ENCODE measurements around the gene CMTM1. TPM values are rescaled to one million over a fixed set of nuclear protein-coding genes. Genes with fewer than 3 reads are reported as not detected.
"Not testable (repeated sequence)": the region's sequence is repeated elsewhere in the genome, so short reads cannot be mapped to it uniquely, and the experiment has no call there.

The CMTM1 gene
- total RNA-seq, 2 experiments from 2014 or later, result 6.4 to 11.8 TPM

GRCh38 chr16:66562986-66563385, 3.3 kb upstream of the CMTM1 start:
- ChIA-PET CTCF (interaction anchor here (1.0 to 3.6 kb wide), 17 partner anchors 11 to 310 kb away, joined by 3 to 41 read pairs (median 6); partner anchors contain the start of genes CKLF, CMTM3 and TK2), POLR2A (interaction anchor here (1.4 to 2.6 kb wide), 4 partner anchors 9 to 41 kb away, joined by 3 to 15 read pairs (median 6); partner anchors contain the start of gene CKLF)
- Mint-ChIP-seq H3K27me3 (no peaks in the 10 kb centered on the region), H3K4me1 (peaks cover 68% of the 10 kb centered on the region), H3K9me3 (ENCODE audit: low read depth) (no peaks in the 10 kb centered on the region), H3K36me3 (ENCODE audit: low read depth) (peaks cover 55% of the 10 kb centered on the region), H3K27ac (peak overlapping the region; percentile 75), H3K4me3 (no peak overlapping the region)
- ATAC-seq (no peak), DNase-seq (no peak)
- intact Hi-C loops (cut with DNase I, micrococcal nuclease), result loop anchor here (1.0 to 2.0 kb wide), 3 partner anchors 28 to 46 kb away; partner anchors contain the start of gene CMTM3 (in 1 of the 2)

GRCh38 chr16:66563574-66564334, 2.5 kb upstream of the CMTM1 start:
- peak; percentile 41 for DNase-seq
- Mint-ChIP-seq H3K36me3 (ENCODE audit: low read depth) (peaks cover 51% of the 10 kb centered on the region), H3K9me3 (ENCODE audit: low read depth) (no peaks in the 10 kb centered on the region), H3K27ac (peak overlapping the region; percentile 75), H3K4me3 (no peak overlapping the region), H3K27me3 (no peaks in the 10 kb centered on the region), H3K4me1 (peaks cover 64% of the 10 kb centered on the region)
- peak; percentile 92 for ATAC-seq
- ChIA-PET CTCF (interaction anchor here (0.6 to 3.6 kb wide), 25 partner anchors 10 to 309 kb away, joined by 3 to 41 read pairs (median 5); partner anchors contain the start of genes CKLF, CMTM2, CMTM3 and NAE1), POLR2A (interaction anchor here (1.0 to 2.6 kb wide), 7 partner anchors 10 to 41 kb away, joined by 3 to 15 read pairs (median 4); partner anchors contain the start of gene CKLF)
- intact Hi-C loops (cut with DNase I, micrococcal nuclease), result loop anchor here (1.0 to 2.0 kb wide), 6 partner anchors 11 to 46 kb away; partner anchors contain the start of genes CMTM3 (in 2 of the 2) and CKLF (in 1 of the 2)

- peaks cover 36% of the 10 kb centered on the region for H3K4me1 Mint-ChIP-seq
- H3K9me3 Mint-ChIP-seq (ENCODE audit: low read depth); DNase-seq; ATAC-seq; CTCF ChIA-PET; POLR2A ChIA-PET; H3K4me3 Mint-ChIP-seq; intact Hi-C loops (cut with DNase I, micrococcal nuclease); H3K27me3 Mint-ChIP-seq; H3K27ac Mint-ChIP-seq: not testable (repeated sequence)
- H3K36me3 Mint-ChIP-seq (ENCODE audit: low read depth), result peaks cover 35% of the 10 kb centered on the region
Observed at GRCh38 chr16:66567270-66567669, 1.0 kb downstream of the CMTM1 start.

GRCh38 chr16:66568355-66568754, 2.1 kb downstream of the CMTM1 start:
- ATAC-seq (no peak), DNase-seq (no peak)
- Mint-ChIP-seq H3K27ac (no peak overlapping the region), H3K4me1 (peaks cover 27% of the 10 kb centered on the region), H3K36me3 (ENCODE audit: low read depth) (peaks cover 30% of the 10 kb centered on the region), H3K4me3 (no peak overlapping the region), H3K27me3 (no peaks in the 10 kb centered on the region), H3K9me3 (ENCODE audit: low read depth) (no peaks in the 10 kb centered on the region)
- POLR2A ChIA-PET, result no interaction called here
- CTCF ChIA-PET, result interaction anchor here (1.4 kb wide), 1 partner anchor 15 kb away, joined by 4 read pairs; no protein-coding TSS in a partner anchor
- intact Hi-C loops (cut with DNase I, micrococcal nuclease), result no loop called here

- POLR2A ChIA-PET, result no interaction called here
- Mint-ChIP-seq H3K9me3 (ENCODE audit: low read depth) (no peaks in the 10 kb centered on the region), H3K36me3 (ENCODE audit: low read depth) (peaks cover 27% of the 10 kb centered on the region), H3K27ac (no peak overlapping the region), H3K4me1 (peaks cover 19% of the 10 kb centered on the region), H3K27me3 (no peaks in the 10 kb centered on the region), H3K4me3 (no peak overlapping the region)
- ATAC-seq (no peak), DNase-seq (no peak)
- CTCF ChIA-PET, result interaction anchor here (1.4 to 2.0 kb wide), 2 partner anchors 16 to 39 kb away, joined by 4 to 6 read pairs; no protein-coding TSS in a partner anchor
- intact Hi-C loops (cut with DNase I, micrococcal nuclease), result no loop called here
Observed at GRCh38 chr16:66569131-66569530, 2.9 kb downstream of the CMTM1 start.

- no peaks in the 10 kb centered on the region for H3K9me3 Mint-ChIP-seq (ENCODE audit: low read depth)
- H3K4me1 Mint-ChIP-seq, result peaks cover 13% of the 10 kb centered on the region
- no peak overlapping the region for H3K27ac Mint-ChIP-seq
- H3K36me3 Mint-ChIP-seq (ENCODE audit: low read depth), result peaks cover 25% of the 10 kb centered on the region
- no peaks in the 10 kb centered on the region for H3K27me3 Mint-ChIP-seq
- no peak for ATAC-seq
- intact Hi-C loops (cut with DNase I, micrococcal nuclease), result no loop called here
- no peak overlapping the region for H3K4me3 Mint-ChIP-seq
- ChIA-PET CTCF (interaction anchor here (0.8 to 2.0 kb wide), 5 partner anchors 9 to 38 kb away, joined by 3 to 6 read pairs (median 4); partner anchors contain the start of gene CMTM2), POLR2A (no interaction called here)
- no peak for DNase-seq
Observed at GRCh38 chr16:66569827-66570405, 3.7 kb downstream of the CMTM1 start.

GRCh38 chr16:66572356-66572755, 6.1 kb downstream of the CMTM1 start:
- intact Hi-C loops (cut with DNase I, micrococcal nuclease), result no loop called here
- no peaks in the 10 kb centered on the region for H3K9me3 Mint-ChIP-seq (ENCODE audit: low read depth)
- ChIA-PET POLR2A (no interaction called here), CTCF (interaction anchor here (1.1 to 3.8 kb wide), 2 partner anchors 9 to 166 kb away, joined by 3 to 14 read pairs; no protein-coding TSS in a partner anchor)
- H3K27ac Mint-ChIP-seq, result peak overlapping the region; percentile 45
- no peak for DNase-seq
- ATAC-seq, result no peak
- H3K4me3 Mint-ChIP-seq, result no peak overlapping the region
- H3K4me1 Mint-ChIP-seq, result peaks cover 7% of the 10 kb centered on the region
- no peaks in the 10 kb centered on the region for H3K27me3 Mint-ChIP-seq
- peaks cover 7% of the 10 kb centered on the region for H3K36me3 Mint-ChIP-seq (ENCODE audit: low read depth)

- Mint-ChIP-seq H3K27ac (no peak overlapping the region), H3K4me3 (no peak overlapping the region), H3K36me3 (ENCODE audit: low read depth) (no peaks in the 10 kb centered on the region), H3K9me3 (ENCODE audit: low read depth) (no peaks in the 10 kb centered on the region), H3K4me1 (peaks cover 4% of the 10 kb centered on the region), H3K27me3 (peaks cover 10% of the 10 kb centered on the region)
- intact Hi-C loops (cut with DNase I, micrococcal nuclease), result no loop called here
- POLR2A ChIA-PET, result no interaction called here
- DNase-seq (no peak), ATAC-seq (no peak)
- CTCF ChIA-PET, result interaction anchor here (1.0 to 3.8 kb wide), 5 partner anchors 8 to 38 kb away, joined by 3 to 14 read pairs (median 4); no protein-coding TSS in a partner anchor
Observed at GRCh38 chr16:66574081-66574480, 7.8 kb downstream of the CMTM1 start.

GRCh38 chr16:66574531-66574930, 8.3 kb downstream of the CMTM1 start:
- no peaks in the 10 kb centered on the region for H3K9me3 Mint-ChIP-seq (ENCODE audit: low read depth)
- CTCF ChIA-PET, result interaction anchor here (1.0 to 3.8 kb wide), 4 partner anchors 8 to 38 kb away, joined by 3 to 14 read pairs (median 4); no protein-coding TSS in a partner anchor
- no peaks in the 10 kb centered on the region for H3K36me3 Mint-ChIP-seq (ENCODE audit: low read depth)
- intact Hi-C loops (cut with DNase I, micrococcal nuclease), result no loop called here
- DNase-seq (no peak), ATAC-seq (no peak)
- no peak overlapping the region for H3K27ac Mint-ChIP-seq
- POLR2A ChIA-PET, result no interaction called here
- no peak overlapping the region for H3K4me3 Mint-ChIP-seq
- H3K27me3 Mint-ChIP-seq, result peaks cover 13% of the 10 kb centered on the region
- H3K4me1 Mint-ChIP-seq, result peaks cover 4% of the 10 kb centered on the region

- Mint-ChIP-seq H3K4me1 (peaks cover 4% of the 10 kb centered on the region), H3K36me3 (ENCODE audit: low read depth) (no peaks in the 10 kb centered on the region), H3K27me3 (peaks cover 18% of the 10 kb centered on the region), H3K27ac (no peak overlapping the region), H3K9me3 (ENCODE audit: low read depth) (no peaks in the 10 kb centered on the region), H3K4me3 (no peak overlapping the region)
- ChIA-PET CTCF (interaction anchor here (1.0 to 3.8 kb wide), 3 partner anchors 12 to 168 kb away, joined by 3 to 14 read pairs (median 3); no protein-coding TSS in a partner anchor), POLR2A (interaction anchor here (0.6 to 1.1 kb wide), 2 partner anchors 11 to 220 kb away, joined by 3 read pairs; no protein-coding TSS in a partner anchor)
- intact Hi-C loops (cut with DNase I, micrococcal nuclease), result no loop called here
- ATAC-seq (no peak), DNase-seq (no peak)
Observed at GRCh38 chr16:66575060-66575459, 8.8 kb downstream of the CMTM1 start.

- no peaks in the 10 kb centered on the region for H3K9me3 Mint-ChIP-seq (ENCODE audit: low read depth)
- ChIA-PET CTCF (interaction anchor here (1.1 kb wide), 1 partner anchor 74 kb away, joined by 3 read pairs; no protein-coding TSS in a partner anchor), POLR2A (interaction anchor here (1.1 kb wide), 1 partner anchor 12 kb away, joined by 3 read pairs; no protein-coding TSS in a partner anchor)
- DNase-seq (no peak), ATAC-seq (no peak)
- peaks cover 4% of the 10 kb centered on the region for H3K4me1 Mint-ChIP-seq
- H3K27me3 Mint-ChIP-seq, result peaks cover 27% of the 10 kb centered on the region
- no peaks in the 10 kb centered on the region for H3K36me3 Mint-ChIP-seq (ENCODE audit: low read depth)
- intact Hi-C loops (cut with DNase I, micrococcal nuclease), result no loop called here
- no peak overlapping the region for H3K4me3 Mint-ChIP-seq
- no peak overlapping the region for H3K27ac Mint-ChIP-seq
Observed at GRCh38 chr16:66576296-66576695, 10.1 kb downstream of the CMTM1 start.

Measured in activated CD4-positive, alpha-beta T cell treated with anti-CD3 and anti-CD28 coated beads for 36 hours (primary cell).